ENCODE results near the gene REEP6.

REEP6 gene

GRCh38 chr19:1491114-1491848 lies at the start of gene REEP6:
Gene REEP6, plus strand, starts transcription at chr19:1491181. Its CDS starts 89 bp downstream, at chr19:1491270.
- no peak for DNase-seq (ENCODE audit: low read depth)

GRCh38 chr19:1441677-1442438 lies 49.1 kb upstream of the REEP6 start:
- no peak for DNase-seq (ENCODE audit: low read depth)

DNA sequence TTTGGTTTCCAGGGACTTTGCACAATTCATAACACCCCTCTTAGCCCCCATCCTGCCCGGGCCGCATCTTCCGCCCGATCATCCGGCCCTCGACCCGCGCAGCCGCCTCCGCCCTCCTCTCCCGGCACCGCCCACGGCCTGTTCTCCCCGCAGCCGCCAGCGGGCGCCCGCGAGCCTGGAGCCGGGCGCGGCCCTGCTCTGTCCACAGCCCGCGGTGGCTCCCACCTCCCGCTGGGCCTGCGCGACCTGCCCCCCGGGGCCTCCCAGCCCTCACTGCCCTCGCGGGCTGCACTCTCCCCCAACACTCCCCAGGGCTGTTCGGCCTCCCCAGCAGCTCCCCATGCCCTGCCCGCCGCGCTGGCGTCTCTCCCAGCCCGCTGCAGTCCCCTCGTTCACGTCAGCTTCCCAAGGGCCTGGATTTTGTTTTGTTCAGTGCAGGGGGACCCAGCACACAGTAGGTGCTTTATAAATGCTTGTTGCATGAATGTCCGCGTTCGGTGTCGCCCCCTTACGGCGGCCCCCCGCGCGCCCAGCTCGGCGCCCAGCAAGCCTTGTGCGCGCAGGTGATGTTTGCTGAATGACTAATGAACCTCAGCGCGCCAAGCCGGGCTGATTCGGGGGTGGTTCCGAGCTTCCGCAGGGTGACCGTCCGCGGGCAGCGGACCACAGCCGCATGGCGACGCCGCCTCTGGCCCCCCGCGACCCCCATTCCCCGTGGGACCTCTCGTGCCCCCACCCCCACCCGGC lies 45.6 kb upstream of the REEP6 start:
- DNase-seq (ENCODE audit: low read depth), result no peak

DNA sequence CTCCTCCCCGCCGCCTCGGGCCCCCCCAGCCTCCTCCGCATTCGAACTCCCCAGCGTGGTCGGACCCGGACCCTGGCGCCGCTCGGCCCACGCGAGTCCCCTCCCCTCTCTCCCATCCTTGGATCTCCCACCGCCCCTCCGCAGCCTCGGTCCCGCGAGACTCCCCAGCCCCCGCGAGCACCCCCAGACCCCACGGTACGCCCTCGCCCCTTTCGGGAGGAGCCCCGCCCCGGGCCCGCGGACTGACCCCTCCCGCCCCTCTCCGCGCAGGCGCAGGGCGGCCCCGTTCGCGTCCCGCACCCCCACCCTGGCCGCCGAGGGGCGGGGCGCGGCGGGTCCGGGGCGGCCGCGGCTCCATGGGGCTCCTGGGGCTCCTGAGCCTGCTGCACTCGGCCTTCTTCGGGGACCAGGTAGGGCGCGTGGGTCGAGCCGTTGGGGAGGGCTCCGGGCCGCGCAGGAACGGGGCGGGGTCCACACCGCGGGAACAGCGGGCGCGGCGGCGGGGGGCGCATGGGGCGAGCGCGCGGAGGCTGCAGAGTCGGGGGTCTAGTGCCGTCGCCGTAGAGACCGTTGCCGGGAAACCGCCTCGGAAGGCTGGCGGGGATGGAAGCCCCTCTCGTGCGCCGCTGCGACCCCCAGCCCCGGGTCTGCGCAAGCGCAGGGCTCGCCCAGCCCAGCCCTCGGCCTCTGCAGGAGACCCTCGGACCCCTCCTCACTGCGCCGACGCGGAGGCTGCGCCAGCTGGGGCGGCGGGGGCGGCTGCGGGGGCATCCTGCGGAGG lies 44.9 kb upstream of the REEP6 start:
- no peak for DNase-seq (ENCODE audit: low read depth)

DNA sequence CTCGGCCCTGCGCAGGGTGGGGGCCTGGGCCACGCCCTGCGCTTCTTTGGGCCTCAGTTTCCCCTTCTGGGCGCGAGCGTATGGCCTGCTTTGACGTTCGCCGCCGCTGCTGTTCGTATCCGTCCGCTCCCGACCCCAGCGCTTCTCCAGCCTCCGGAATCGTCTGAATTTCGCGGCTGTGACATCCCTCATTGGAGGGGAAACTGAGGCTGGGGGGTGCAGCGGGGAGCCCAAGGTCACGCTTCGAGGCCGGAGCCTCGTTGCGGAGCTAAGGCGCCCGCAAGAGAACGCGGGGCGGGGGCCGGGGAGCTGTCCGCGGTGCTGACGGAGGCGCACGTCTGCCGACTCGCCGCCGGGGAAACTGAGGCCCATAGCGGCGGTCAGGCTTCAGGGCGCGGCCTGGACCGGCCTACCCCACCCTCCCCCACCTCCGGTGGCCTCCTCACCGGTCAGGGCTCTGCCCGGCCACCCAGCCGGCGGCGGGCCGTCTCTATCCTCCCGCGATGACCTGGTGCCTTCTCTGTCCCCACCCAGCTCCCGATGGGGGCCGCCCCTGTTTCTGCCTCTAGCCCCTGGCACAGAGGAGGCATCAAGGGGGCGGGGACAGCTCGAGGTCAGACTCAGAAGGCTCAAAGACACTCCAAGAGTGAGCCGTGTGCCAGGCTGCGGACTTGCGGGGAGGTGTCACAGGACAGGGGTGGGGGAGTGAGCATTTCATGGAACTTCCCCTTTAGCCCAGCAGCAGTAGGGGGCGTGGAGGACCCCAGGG lies 44.1 kb upstream of the REEP6 start:
- no peak for DNase-seq (ENCODE audit: low read depth)

- no peak for DNase-seq (ENCODE audit: low read depth)
Measured at GRCh38 chr19:1447504-1447903, 43.5 kb upstream of the REEP6 start.

GRCh38 chr19:1447944-1448343 lies 43.0 kb upstream of the REEP6 start:
- DNase-seq (ENCODE audit: low read depth), result no peak

DNA sequence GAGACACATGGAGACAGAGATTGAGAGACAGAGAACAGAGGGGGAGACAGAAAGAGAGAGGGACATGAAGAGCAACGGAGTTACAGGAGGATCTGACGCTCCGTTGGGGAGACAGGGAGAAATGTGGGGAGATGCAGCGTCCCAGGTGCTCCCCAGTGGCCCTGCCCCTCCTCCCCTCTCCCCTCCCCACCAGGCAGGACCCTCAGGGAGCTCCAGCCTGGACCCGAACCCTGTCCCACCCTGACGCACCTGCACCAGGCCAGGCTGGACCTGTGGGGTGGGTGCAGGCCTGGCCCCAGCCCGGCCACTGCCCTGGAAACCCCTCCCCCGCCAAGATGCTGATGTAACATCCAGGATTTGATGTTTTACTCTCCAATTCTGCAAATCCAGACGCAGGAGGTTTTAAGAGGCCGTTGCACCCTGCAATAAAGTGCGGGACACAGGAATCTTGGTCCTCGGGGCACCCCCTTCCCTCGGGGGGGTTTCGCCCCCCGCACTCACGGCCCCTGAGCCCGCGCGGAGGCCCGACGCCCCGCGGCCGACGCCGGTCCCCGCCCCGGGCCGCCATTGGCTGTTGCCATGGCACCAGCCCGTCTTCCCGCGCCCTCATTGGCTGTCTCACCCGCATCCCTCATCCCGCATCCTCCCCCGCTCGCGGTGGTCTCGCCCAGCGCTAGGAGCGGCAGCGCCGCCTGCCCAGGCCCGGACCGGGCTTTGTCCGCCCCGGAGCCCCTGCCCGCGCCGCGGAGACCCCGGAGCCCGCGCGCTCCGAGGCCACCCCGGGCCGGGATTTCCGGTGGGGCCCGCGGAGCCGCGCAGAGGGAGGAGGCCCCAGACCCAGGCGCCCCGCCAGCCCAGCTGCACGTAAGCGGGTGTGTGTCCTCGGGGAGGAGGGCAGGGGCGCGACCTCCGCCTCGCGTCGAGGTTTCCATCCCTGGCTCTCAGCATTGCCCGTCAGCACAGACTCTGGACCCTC lies 41.2 kb upstream of the REEP6 start, which contains the start of gene APC2:
Gene APC2, plus strand, starts transcription at position 655 of the 976 bp plus-strand sequence. CDS start 2,881 bp downstream, outside the sequence.
- no peak for DNase-seq (ENCODE audit: low read depth)

GRCh38 chr19:1450735-1451731 lies 39.9 kb upstream of the REEP6 start:
- no peak for DNase-seq (ENCODE audit: low read depth)

DNA sequence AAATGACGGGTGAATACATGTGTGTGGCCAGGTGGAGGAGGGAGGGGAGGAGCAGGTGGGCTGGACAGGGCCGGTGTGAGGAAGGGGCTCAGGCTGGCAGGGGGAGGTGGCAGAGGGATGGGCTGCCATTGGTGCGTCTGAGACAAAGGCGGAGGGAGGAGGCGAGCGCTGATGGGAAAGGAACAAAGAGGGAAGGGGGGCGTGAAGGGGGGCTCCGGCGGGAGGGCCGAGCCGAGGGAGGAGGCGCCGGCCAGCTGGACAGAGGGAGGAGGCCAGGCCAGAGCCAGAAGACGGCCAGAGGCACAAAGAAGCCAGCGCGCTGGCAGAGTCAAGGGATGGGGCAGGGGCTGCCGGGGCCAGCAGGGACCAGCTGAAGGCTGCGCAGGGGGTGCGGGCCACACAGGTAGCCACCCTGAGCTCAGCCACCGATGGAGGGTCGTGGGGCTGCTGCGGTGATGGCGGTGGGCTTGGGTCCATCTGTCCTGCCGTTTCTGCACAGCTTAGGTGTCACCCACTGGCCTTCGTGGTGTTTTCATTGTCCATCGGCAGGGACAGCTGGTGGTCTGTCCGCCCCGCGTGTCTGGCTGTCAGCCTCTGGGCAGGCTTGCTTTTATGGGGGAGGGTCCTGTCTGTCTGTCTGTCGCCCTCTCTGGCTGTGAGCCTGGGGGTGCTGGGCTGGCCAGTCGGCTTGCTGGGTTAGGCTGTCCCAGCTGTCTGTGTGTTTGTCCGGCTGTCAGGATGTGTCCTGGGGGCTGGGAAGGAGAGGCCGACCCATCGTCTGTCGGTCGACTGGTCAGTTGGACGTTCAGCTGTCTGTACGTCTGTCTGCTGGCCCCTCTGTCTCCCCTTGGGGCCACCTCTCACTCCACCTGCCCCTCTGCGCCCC lies 38.8 kb upstream of the REEP6 start:
- no peak for DNase-seq (ENCODE audit: low read depth)

DNA sequence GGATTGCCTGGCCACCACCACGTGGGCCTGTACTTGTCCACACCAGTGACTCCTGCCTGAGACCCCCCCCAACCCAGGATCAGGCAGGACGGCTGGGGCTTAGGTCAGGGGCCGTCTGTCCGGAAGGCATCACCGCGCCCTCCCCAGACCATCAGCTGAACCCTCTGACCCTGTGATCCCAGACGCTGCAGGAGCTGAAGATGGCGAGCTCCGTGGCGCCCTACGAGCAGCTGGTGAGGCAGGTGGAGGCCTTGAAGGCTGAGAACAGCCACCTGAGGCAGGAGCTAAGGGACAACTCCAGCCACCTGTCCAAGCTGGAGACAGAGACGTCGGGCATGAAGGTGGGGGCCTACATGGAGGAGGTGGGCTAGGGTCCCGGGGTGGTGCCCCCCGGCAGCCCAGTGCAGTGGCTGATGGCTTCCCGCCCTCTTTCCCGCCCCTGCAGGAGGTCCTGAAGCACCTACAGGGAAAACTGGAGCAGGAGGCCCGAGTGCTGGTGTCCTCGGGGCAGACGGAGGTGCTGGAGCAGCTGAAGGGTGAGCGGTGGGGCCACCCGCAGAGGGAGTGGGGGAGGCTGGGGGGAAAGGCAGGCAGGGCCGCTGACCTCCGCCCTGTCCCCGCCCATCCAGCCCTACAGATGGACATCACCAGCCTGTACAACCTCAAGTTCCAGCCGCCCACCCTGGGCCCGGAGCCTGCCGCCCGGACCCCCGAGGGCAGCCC lies 38.0 kb upstream of the REEP6 start:
- no peak for DNase-seq (ENCODE audit: low read depth)

GRCh38 chr19:1453525-1454364 lies 37.2 kb upstream of the REEP6 start:
- DNase-seq (ENCODE audit: low read depth), result no peak

DNA sequence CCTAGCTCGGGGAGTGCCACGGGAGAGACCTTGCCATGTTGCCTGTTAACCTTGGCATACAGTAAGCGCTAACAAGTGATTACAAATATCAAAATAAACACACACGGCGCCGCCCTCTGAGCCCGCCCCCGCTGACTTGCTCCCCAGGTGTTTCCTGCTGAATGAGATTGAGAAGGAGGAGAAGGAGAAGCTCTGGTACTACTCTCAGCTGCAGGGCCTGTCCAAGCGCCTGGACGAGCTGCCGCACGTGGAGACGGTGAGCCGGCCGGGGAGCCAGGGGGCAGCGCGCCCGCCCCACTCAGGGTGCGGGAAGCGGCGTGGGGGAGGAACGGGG lies 36.0 kb upstream of the REEP6 start:
- DNase-seq (ENCODE audit: low read depth), result no peak

GRCh38 chr19:1455336-1456120 lies 35.5 kb upstream of the REEP6 start:
- DNase-seq (ENCODE audit: low read depth), result no peak

All from GM04503 (cell line).